ENCODE data around the gene HPS4.
"Not testable (repeated sequence)": the region's sequence is repeated elsewhere in the genome, so short reads cannot be mapped to it uniquely, and the experiment has no call there.

Gene HPS4

GRCh38 chr22:26483439-26484359 lies at the start of gene HPS4, which contains the start of gene SRRD:
TSS of gene HPS4 (minus strand) at chr22:26483783. CDS start at chr22:26481762, 2,021 bp downstream.
TSS of gene SRRD (plus strand) at chr22:26483877. CDS start at chr22:26483891, 14 bp downstream.
- DNase-seq (ENCODE audit: low spot score), result peak; percentile 84

GRCh38 chr22:26529345-26529744 lies 45.8 kb upstream of the HPS4 start:
- DNase-seq (ENCODE audit: low spot score), result no peak

GRCh38 chr22:26528518-26528917 lies 44.9 kb upstream of the HPS4 start:
- DNase-seq (ENCODE audit: low spot score), result not testable (repeated sequence)

GRCh38 chr22:26527574-26528465 lies 44.2 kb upstream of the HPS4 start:
- DNase-seq (ENCODE audit: low spot score), result no peak

GRCh38 chr22:26527167-26527566 lies 43.6 kb upstream of the HPS4 start:
- DNase-seq (ENCODE audit: low spot score), result no peak

- no peak for DNase-seq (ENCODE audit: low spot score)
These were observed 42.5 kb upstream of the HPS4 start for GRCh38 chr22:26525946-26526564.

GRCh38 chr22:26524870-26525269 lies 41.3 kb upstream of the HPS4 start:
- DNase-seq (ENCODE audit: low spot score), result no peak

- no peak for DNase-seq (ENCODE audit: low spot score)
These were observed 39.0 kb upstream of the HPS4 start for GRCh38 chr22:26522592-26522991.

- DNase-seq (ENCODE audit: low spot score), result no peak
These were observed 38.4 kb upstream of the HPS4 start for GRCh38 chr22:26522012-26522411.

GRCh38 chr22:26517429-26517828 lies 33.8 kb upstream of the HPS4 start:
- no peak for DNase-seq (ENCODE audit: low spot score)

- DNase-seq (ENCODE audit: low spot score), result no peak
These were observed 32.9 kb upstream of the HPS4 start for GRCh38 chr22:26516503-26516902.

- DNase-seq (ENCODE audit: low spot score), result no peak
These were observed 32.3 kb upstream of the HPS4 start for GRCh38 chr22:26515931-26516330.

GRCh38 chr22:26514419-26515161 lies 31.0 kb upstream of the HPS4 start:
- no peak for DNase-seq (ENCODE audit: low spot score)

GRCh38 chr22:26513838-26514237 lies 30.3 kb upstream of the HPS4 start:
- DNase-seq (ENCODE audit: low spot score), result no peak

- DNase-seq (ENCODE audit: low spot score), result peak; percentile 95
These were observed 28.7 kb upstream of the HPS4 start, which contains the start of gene TFIP11 for GRCh38 chr22:26512149-26512793. TSS of gene TFIP11 (minus strand) at chr22:26512473. CDS start at chr22:26510272, 2,201 bp downstream.

GRCh38 chr22:26508148-26508547 lies 24.6 kb upstream of the HPS4 start:
- DNase-seq (ENCODE audit: low spot score), result no peak

- DNase-seq (ENCODE audit: low spot score), result no peak
These were observed 20.2 kb upstream of the HPS4 start for GRCh38 chr22:26503758-26504157.

- DNase-seq (ENCODE audit: low spot score), result peak; percentile 31
These were observed 19.3 kb upstream of the HPS4 start for GRCh38 chr22:26502688-26503561.

GRCh38 chr22:26501996-26502395 lies 18.4 kb upstream of the HPS4 start:
- no peak for DNase-seq (ENCODE audit: low spot score)

- DNase-seq (ENCODE audit: low spot score), result no peak
These were observed 15.7 kb upstream of the HPS4 start for GRCh38 chr22:26499188-26499703.

All from cerebellar cortex (tissue), 1 donor.